GM21825 (cell line): ENCODE data around the gene ACP2.
"Not testable (repeated sequence)": the region's sequence is repeated elsewhere in the genome, so short reads cannot be mapped to it uniquely, and the experiment has no call there.

Experiments
- ATAC-seq: cut with Tn5 transposase; IDR thresholded peaks from one replicate; pipeline ENCODE4 v1.9.1; 2021; ENCODE audit warnings: mild to moderate bottlenecking, moderate library complexity; ENCODE audit not compliant: unreplicated experiment

ACP2 gene

GRCh38 chr11:47208008-47208552, 40.5 kb downstream of the ACP2 start:
- not testable (repeated sequence) for ATAC-seq

- ATAC-seq = no peak
These were observed 41.2 kb downstream of the ACP2 start for GRCh38 chr11:47207459-47207858.

- not testable (repeated sequence) for ATAC-seq
These were observed 42.0 kb downstream of the ACP2 start for GRCh38 chr11:47206577-47206976.

DNA sequence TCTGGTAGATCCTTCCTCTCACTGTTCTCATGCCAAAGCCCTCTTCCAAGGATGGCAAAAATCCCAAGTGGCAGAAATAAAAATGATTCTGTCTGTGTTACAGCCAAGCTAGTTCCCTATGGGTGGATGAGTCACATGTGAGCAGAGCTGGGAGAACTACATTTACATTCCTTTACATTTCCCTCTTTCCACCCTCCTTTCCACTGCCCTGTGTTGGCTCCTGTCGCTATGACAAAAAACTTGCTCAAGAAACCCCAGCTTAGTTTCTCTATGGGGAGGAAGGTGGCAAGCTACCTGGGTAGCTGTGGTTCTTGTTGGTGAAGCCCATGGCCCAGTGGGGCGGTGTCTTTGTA, 44.0 kb downstream of the ACP2 start:
- no peak for ATAC-seq

- ATAC-seq = no peak
These were observed 46.0 kb downstream of the ACP2 start for GRCh38 chr11:47202576-47202975.

DNA sequence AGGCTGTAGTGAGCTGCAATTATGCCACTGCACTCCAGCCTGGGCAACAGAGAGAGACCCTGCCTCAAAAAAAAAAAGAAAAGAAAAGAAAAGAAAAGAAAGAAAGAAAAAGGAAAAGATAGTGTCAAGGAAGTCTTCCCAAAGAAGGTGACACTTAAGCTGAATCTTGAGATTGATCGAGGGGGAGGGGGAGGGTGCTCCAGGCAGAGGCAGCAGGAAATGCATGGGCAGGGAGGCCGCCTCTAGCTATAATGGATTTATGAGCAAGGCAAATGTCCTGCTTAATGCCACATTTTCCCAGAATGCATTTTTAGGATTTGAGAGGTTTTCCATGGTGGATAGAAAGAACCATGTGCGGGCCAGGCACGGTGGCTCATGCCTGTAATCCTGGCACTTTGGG, 47.6 kb downstream of the ACP2 start:
- ATAC-seq = no peak

DNA sequence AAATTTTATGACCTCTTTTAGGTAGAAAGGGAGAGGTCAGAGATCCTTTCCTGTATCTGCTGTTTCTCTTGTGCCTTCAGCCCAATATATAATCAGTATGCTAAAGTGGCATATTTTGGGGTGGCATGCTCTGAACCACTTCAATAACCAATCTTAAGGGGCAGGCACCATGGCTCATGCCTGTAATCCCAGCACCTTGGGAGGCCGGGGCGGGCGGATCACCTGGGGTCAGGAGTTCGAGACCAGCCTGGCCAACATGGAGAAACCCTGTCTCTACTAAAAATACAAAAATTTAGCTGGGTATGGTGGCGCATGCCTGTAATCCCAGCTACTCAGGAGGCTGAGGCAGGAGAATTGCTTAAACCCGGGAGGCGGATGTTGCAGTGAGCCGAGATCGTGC, 50.5 kb downstream of the ACP2 start:
- not testable (repeated sequence) for ATAC-seq

DNA sequence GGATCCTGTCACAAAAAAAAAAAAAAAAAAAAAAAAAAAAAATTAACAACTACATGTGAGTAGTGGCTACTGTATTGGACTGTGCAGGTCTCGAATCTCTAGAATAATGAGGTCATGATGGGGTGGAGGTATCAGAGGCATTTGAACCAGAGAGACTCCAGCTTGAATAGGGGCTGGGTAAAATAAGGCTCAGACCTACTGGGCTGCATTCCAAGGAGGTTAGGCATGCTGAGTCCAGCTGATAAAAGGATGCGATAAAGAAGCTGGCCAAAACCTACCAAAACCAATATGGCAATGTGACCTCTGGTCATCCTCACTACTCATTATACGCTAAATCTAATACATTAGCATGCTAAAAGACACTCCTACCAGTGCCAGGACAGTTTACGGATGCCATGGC, 56.5 kb downstream of the ACP2 start:
- ATAC-seq = no peak

- not testable (repeated sequence) for ATAC-seq
These were observed 57.5 kb downstream of the ACP2 start for GRCh38 chr11:47191137-47191536.
